Psoas muscle (tissue), 8 donors: ENCODE measurements around the gene MARK4. TPM values are rescaled to one million over a fixed set of nuclear protein-coding genes. Genes with fewer than 3 reads are reported as not detected.
A peak's percentile ranks its signal among the peaks of the same experiment; 100 is the strongest.

Source experiments
- ATAC-seq, 4 donors: fragments of 200-7000 bp; cut with Tn5 transposase; one replicate each; pipeline ENCODE4 v1.9.1; 2020; ENCODE audit warnings: moderate library complexity in 3 of 4, mild to moderate bottlenecking in 2 of 4
- DNase-seq, 2 donors: peaks; one replicate each; pipeline ENCODE4 v3.0.0-alpha.2; 2020
- H3K27ac ChIP-seq: fragments of 200-600 bp; one replicate; pipeline ENCODE4 v1.8.0; 2022
- H3K27me3 ChIP-seq, 3 donors: fragments of 200-600 bp in 1 of 3; one replicate each; pipeline versions ENCODE4 v1.6.1 to v1.8.0; 2013 to 2022; ENCODE audit warnings: low read length in 2 of 3, mild to moderate bottlenecking in 2 of 3, moderate library complexity in 1 of 3; ENCODE audit not compliant: insufficient read depth in 3 of 3
- H3K36me3 ChIP-seq, 2 donors: fragments of 200-600 bp in 1 of 2; one replicate each; pipeline versions ENCODE4 v1.6.1 to v1.8.0; 2013 to 2022; ENCODE audit warnings: low read depth in 1 of 2, mild to moderate bottlenecking in 1 of 2, moderate library complexity in 1 of 2; ENCODE audit not compliant: insufficient read depth in 1 of 2
- H3K4me1 ChIP-seq: fragments of 200-600 bp; one replicate; pipeline ENCODE4 v1.8.0; 2022
- H3K4me3 ChIP-seq: fragments of 200-600 bp; one replicate; pipeline ENCODE4 v1.8.0; 2022; ENCODE audit warnings: mild to moderate bottlenecking
- H3K9me3 ChIP-seq: fragments of 200-600 bp; one replicate; pipeline ENCODE4 v1.8.0; 2022
- whole genome bisulfite sequencing, 3 donors: extraction: QIAGEN DNeasy Blood & Tissue Kit; methylation state at CpG; one replicate each; pipeline versions ENCODE4 v1.1.6 to v1.1.7; 2013; 5-methylcytosine and 5-hydroxymethylcytosine counted together
- intact Hi-C, 2 donors: fragments of 100-400 bp; cut with DNase I; formaldehyde crosslinking; loops; one replicate each; pipeline versions ENCODE4 v1.11.0 to v1.14.2; 2022
- polyA plus RNA-seq, 3 donors: library from polyadenylated mRNA; stranded (reverse); fragments of 200-250 nt; gene quantifications; one replicate each; pipeline ENCODE4 v1.2.3, GENCODE V29; 2013
- total RNA-seq, 4 donors: library from RNA; stranded (reverse); fragmentation: NEBNext Ultra II Directional in 2 of 4; extraction: Animal tissue kit (Norgen Biotek cat#: 25700) in 2 of 4; gene quantifications; one replicate each; pipeline versions ENCODE4 v1.2.1 to v1.2.4, GENCODE V29; 2021 to 2023
- TF ChIP-seq, protein P1 (sequence below): fragments of 200-600 bp; IDR thresholded peaks from one replicate; pipeline ENCODE4 v1.8.0; 2022; ENCODE audit warnings: antibody characterized with exemption
- donor health status: healthy with polysubstance abuse.
- donor health status: DM: no; HTN: no; CAD: no; lungs with moderate emphysema.
- donor health status: Bipolar disorder and iron deficiency.
- donor health status: healthy.
- donor health status: DM: yes; HTN: yes; CAD: no.
- donor health status: DM: no; HTN: no; CAD: no.
- donor health status: DM: no; HTN: no; CAD: no.
- donor health status: DM: yes; HTN: yes; CAD: no.

The MARK4 gene
- total and polyA plus RNA-seq, 7 donors: 11.0 to 37.7 (median 29.7) TPM

DNA sequence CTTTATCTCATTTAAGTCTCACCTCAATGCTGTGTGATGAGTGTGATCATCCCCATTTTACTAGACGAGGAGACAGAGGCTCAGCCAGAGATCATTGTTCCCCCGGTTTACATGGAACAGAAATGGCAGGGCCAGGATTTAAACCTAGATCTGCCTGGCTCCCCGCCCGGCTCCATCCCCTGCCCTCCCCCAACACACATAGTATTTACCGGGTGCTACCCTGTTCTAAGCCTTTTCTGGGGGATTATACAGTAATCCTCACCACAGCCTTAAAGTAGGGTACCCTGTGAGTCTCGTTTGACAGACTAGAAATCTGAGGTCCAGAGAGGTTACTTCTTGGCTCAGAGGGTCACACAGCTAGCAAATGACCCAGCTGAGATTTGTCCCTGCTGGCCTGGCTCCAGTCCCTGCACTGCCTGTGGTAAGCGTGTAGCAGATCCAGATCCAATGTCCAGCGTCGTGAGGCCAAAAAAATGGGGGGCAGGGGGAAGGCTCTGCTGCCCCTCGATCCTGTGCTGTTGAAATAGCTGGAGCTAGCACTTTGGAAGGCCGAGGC is 85.7 kb downstream of the MARK4 start:
- WGBS, 3 donors: 51 to 59% (median 54%) methylated on average over 11 of the region's 11 CpGs
- intact Hi-C loops: loop anchor here (5.0 to 10.0 kb wide), 4 partner anchors 84 to 242 kb away; partner anchors contain the start of genes MARK4 (in 2 of the 2) and PPP1R37 (in 1 of the 2)

DNA sequence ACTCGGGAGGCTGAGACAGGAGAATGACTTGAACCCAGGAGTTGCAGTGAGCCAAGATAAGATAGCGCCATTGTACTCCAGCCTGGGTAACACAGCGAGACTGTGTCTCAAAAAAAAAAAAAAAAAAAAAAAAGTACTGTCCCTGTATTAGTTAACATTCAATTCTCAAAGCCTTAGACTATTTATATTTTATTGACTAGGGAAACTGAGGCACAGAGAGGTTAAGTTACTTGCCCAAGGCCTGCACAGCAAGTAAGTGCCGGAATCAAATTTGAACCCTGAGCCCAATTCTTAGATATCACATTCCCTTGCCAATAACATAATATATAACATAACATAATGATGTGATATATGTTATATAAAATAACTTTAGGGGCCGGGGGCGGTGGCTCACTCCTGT is 88.6 kb downstream of the MARK4 start:
- no peak for ATAC-seq
- H3K36me3 ChIP-seq: no peaks in the 10 kb centered on the region
- no peak for DNase-seq
- TF ChIP-seq, protein P1, sequence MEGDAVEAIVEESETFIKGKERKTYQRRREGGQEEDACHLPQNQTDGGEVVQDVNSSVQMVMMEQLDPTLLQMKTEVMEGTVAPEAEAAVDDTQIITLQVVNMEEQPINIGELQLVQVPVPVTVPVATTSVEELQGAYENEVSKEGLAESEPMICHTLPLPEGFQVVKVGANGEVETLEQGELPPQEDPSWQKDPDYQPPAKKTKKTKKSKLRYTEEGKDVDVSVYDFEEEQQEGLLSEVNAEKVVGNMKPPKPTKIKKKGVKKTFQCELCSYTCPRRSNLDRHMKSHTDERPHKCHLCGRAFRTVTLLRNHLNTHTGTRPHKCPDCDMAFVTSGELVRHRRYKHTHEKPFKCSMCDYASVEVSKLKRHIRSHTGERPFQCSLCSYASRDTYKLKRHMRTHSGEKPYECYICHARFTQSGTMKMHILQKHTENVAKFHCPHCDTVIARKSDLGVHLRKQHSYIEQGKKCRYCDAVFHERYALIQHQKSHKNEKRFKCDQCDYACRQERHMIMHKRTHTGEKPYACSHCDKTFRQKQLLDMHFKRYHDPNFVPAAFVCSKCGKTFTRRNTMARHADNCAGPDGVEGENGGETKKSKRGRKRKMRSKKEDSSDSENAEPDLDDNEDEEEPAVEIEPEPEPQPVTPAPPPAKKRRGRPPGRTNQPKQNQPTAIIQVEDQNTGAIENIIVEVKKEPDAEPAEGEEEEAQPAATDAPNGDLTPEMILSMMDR: no peak
- no peaks in the 10 kb centered on the region for H3K4me1 ChIP-seq
- peaks cover 0 to 29% (median 6%) of the 10 kb centered on the region in 3 donors for H3K27me3 ChIP-seq
- 85 to 88% (median 85%) methylated on average over 6 of the region's 6 CpGs for WGBS, 3 donors
- H3K27ac ChIP-seq: no peak overlapping the region
- no peak overlapping the region for H3K4me3 ChIP-seq
- intact Hi-C loops: loop anchor here (2.0 to 10.0 kb wide), 5 partner anchors 87 to 245 kb away; partner anchors contain the start of genes MARK4 (in 2 of the 2) and PPP1R37 (in 1 of the 2)
- H3K9me3 ChIP-seq: no peaks in the 10 kb centered on the region

More for the DNA sequence above, 85.7 kb downstream of the MARK4 start:
- no peak for DNase-seq
- ATAC-seq: no peak
- H3K4me1 ChIP-seq: no peaks in the 10 kb centered on the region
- no peak overlapping the region for H3K4me3 ChIP-seq
- TF ChIP-seq, protein P1: no peak
- H3K36me3 ChIP-seq: no peaks in the 10 kb centered on the region
- H3K27me3 ChIP-seq: peaks cover 0 to 29% (median 6%) of the 10 kb centered on the region in 3 donors
- no peaks in the 10 kb centered on the region for H3K9me3 ChIP-seq
- no peak overlapping the region for H3K27ac ChIP-seq

DNA sequence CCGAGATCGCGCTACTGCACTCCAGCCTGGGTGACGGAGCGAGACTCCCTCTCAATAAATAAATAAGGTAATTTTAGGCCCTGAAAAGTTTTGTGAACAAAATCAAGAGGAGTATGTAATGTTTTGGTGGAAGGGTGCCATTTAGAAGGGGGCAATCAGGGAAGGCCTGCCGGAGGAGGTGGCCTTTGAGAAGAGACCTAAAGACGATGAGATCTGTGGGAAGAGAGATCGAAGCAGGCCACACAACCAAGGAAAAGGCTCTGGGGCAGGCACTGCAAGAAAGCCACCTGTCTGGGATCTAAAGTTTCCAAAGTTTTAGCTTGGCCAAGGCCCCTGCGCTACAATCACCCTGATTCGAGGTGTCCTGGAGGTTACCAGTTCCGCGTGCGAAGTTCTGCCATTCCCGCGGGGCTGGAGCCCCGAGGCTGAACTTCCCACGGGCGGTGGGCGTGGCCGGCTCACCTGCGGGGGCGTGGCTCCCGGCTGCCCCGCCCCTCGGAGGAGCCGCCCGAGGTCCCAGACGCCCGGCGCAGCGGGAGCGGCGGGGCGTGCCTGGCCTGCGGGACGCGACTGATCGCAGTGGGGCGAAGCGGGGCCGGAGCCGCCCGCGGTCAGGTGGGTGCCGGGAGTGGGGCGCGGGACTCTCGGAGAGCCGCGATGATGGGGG is 89.3 kb downstream of the MARK4 start, which contains the start of gene KLC3:
Gene KLC3 (plus strand): TSS at position 519 of the 667 bp plus-strand sequence. CDS start 4,792 bp downstream, outside the sequence.
- Histone ChIP-seq H3K4me1 (no peaks in the 10 kb centered on the region), H3K27me3 (peaks cover 0 to 29% (median 6%) of the 10 kb centered on the region in 3 donors), H3K27ac (no peak within 1 kb of the TSS), H3K9me3 (no peaks in the 10 kb centered on the region), H3K36me3 (no peaks in the 10 kb centered on the region), H3K4me3 (peak within 1 kb of the TSS; percentile 49)
- TF ChIP-seq, protein P1: no peak
- intact Hi-C loops: no loop called here
- DNase-seq (no peak), ATAC-seq (no peak)
- 11 to 13% (median 12%) methylated on average over 43 to 50 of the region's 50 CpGs for WGBS, 3 donors

DNA sequence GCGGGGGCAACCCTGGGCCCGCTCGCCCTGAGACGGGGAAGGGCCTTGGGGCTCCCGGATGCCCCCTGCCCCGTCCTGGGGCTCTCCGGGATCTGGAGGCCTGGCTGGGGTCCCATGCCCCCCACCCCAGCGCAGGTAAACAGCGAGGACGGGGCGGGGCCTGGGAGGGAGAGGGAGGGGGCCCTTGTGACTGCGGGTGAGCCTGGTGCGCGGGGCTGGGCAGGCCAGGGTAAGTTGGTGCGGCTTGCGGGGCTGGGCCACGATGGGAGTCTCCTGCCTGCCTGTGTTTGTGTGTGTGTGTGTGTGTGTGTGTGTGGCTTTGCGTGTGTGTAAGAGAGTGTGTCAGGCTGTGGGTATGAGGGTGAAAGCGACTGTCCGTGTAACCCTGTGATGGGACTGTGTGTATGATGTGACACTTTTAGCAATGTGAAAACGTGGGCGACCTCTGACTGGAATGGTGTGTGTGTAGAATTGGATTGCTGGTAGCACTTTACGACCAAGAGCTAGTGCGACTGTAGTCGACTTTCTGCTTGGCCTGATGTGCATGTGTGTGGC is 89.9 kb downstream of the MARK4 start:
- no peaks in the 10 kb centered on the region for H3K36me3 ChIP-seq
- 12 to 17% (median 14%) methylated on average over 19 to 25 of the region's 25 CpGs for WGBS, 3 donors
- H3K4me3 ChIP-seq: peak overlapping the region; percentile 49
- H3K27ac ChIP-seq: no peak overlapping the region
- TF ChIP-seq, protein P1: no peak
- no peaks in the 10 kb centered on the region for H3K4me1 ChIP-seq
- intact Hi-C loops: no loop called here
- ATAC-seq: no peak
- peaks cover 0 to 29% (median 6%) of the 10 kb centered on the region in 3 donors for H3K27me3 ChIP-seq
- no peak for DNase-seq
- H3K9me3 ChIP-seq: no peaks in the 10 kb centered on the region
